PC-9 (cell line): ENCODE data around the gene LRG1. TPM values are rescaled to one million over a fixed set of nuclear protein-coding genes. Genes with fewer than 3 reads are reported as not detected.

Experiments used
- BruUV-seq: library from RNA; stranded (reverse); fragments of 400-500 nt; replicated peaks from 2 replicates; lab custom pipeline; 2021; lab: Mats Ljungman, UMichigan
- CTCF ChIA-PET: fragments of 300-600 bp; sonication (Branson Sonifier 250); formaldehyde crosslinking; loops from one replicate; lab custom pipeline; 2022; ENCODE audit warnings: antibody characterized with exemption; lab: Charles Lee
- POLR2A ChIA-PET: fragments of 300-600 bp; sonication (Branson Sonifier 250); formaldehyde crosslinking; loops from one replicate; lab custom pipeline; 2022; ENCODE audit warnings: antibody characterized with exemption; ENCODE audit not compliant: unreplicated experiment; lab: Charles Lee
- DNase-seq, 2 experiments: peaks; one replicate each; pipeline versions ENCODE4 v3.0.0 to v3.0.0-alpha.2; 2015 to 2022; ENCODE audit warnings: mixed read lengths in 1 of 2
- H2AFZ ChIP-seq: fragments of 200-600 bp; sonication (generic); 2 replicates; pipeline ENCODE4 v1.8.1; 2017; ENCODE audit warnings: antibody characterized with exemption
- H3F3A ChIP-seq: fragments of 200-600 bp; sonication (generic); 2 replicates; pipeline ENCODE4 v1.8.1; 2017; ENCODE audit warnings: antibody characterized with exemption, mild to moderate bottlenecking, low read depth; ENCODE audit not compliant: insufficient read depth
- H3K27ac ChIP-seq: fragments of 200-600 bp; sonication (generic); 2 replicates; pipeline ENCODE4 v1.6.1; 2016; ENCODE audit warnings: mixed run types
- H3K27me3 ChIP-seq: fragments of 200-600 bp; sonication (generic); 2 replicates; pipeline ENCODE4 v1.6.1; 2016; ENCODE audit warnings: low read depth, mixed run types; ENCODE audit not compliant: insufficient read depth
- H3K36me3 ChIP-seq: fragments of 200-600 bp; sonication (generic); 2 replicates; pipeline ENCODE4 v1.6.1; 2016; ENCODE audit warnings: low read depth, mixed run types
- H3K4me1 ChIP-seq: fragments of 200-600 bp; sonication (generic); replicated peaks from 2 replicates; pipeline ENCODE4 v1.6.1; 2016; ENCODE audit warnings: mixed run types; ENCODE audit not compliant: insufficient read depth
- H3K4me2 ChIP-seq: fragments of 200-600 bp; sonication (generic); 2 replicates; pipeline ENCODE4 v1.6.1; 2017; ENCODE audit warnings: mixed run types
- H3K4me3 ChIP-seq: fragments of 200-600 bp; sonication (generic); 2 replicates; pipeline ENCODE4 v1.6.1; 2016; ENCODE audit warnings: mixed run types
- H3K79me2 ChIP-seq: fragments of 200-600 bp; sonication (generic); 2 replicates; pipeline ENCODE4 v1.6.1; 2017; ENCODE audit warnings: low read depth, mixed run types
- H3K9me2 ChIP-seq: fragments of 200-600 bp; sonication (generic); 2 replicates; pipeline ENCODE4 v1.8.1; 2017; ENCODE audit warnings: mild to moderate bottlenecking; ENCODE audit not compliant: insufficient read depth
- H3K9me3 ChIP-seq: fragments of 200-600 bp; sonication (generic); 2 replicates; pipeline ENCODE4 v1.8.1; 2016; ENCODE audit warnings: low read depth; ENCODE audit not compliant: insufficient read depth
- H4K20me1 ChIP-seq: fragments of 200-600 bp; sonication (generic); 2 replicates; pipeline ENCODE4 v1.8.1; 2017; ENCODE audit not compliant: insufficient read depth
- CTCF ChIP-seq: fragments of 200-600 bp; sonication (generic); conservative IDR thresholded peaks from 2 replicates; pipeline ENCODE4 v1.6.1; 2017; ENCODE audit warnings: mixed run types, antibody characterized with exemption, mild to moderate bottlenecking, moderate library complexity
- EZH2 ChIP-seq: fragments of 200-600 bp; sonication (generic); IDR thresholded peaks from 2 replicates; pipeline ENCODE4 v1.8.0; 2017; ENCODE audit warnings: antibody characterized with exemption, low read depth
- intact Hi-C: fragments of 100-400 bp; cut with micrococcal nuclease; formaldehyde crosslinking; loops from one replicate; pipeline ENCODE4 v1.10.0; 2022; ENCODE audit not compliant: unreplicated experiment
- total RNA-seq: library from RNA; stranded (reverse); gene quantifications from 2 replicates; pipeline ENCODE4 v1.2.3, GENCODE V29; 2021

LRG1 gene
- total RNA-seq, 1 experiment from 2014 or later: 25.6 TPM

- no peak for DNase-seq
- CTCF ChIA-PET: no interaction called here
Measured at GRCh38 chr19:4496304-4496703, 43.5 kb downstream of the LRG1 start.

GRCh38 chr19:4495471-4495870 is 44.4 kb downstream of the LRG1 start:
- Histone ChIP-seq H3K9me2 (no peaks in the 10 kb centered on the region), H3K4me3 (no peak overlapping the region), H2AFZ (no peak overlapping the region), H3K4me2 (no peak overlapping the region), H3K27me3 (no peaks in the 10 kb centered on the region), H3F3A (no peaks in the 10 kb centered on the region), H3K27ac (no peak overlapping the region), H3K36me3 (no peaks in the 10 kb centered on the region; the same call in 1 of the 2 replicates), H3K4me1 (no peaks in the 10 kb centered on the region), H3K79me2 (no peaks in the 10 kb centered on the region), H4K20me1 (no peaks in the 10 kb centered on the region), H3K9me3 (no peaks in the 10 kb centered on the region)
- ChIA-PET POLR2A (no interaction called here), CTCF (no interaction called here)
- BruUV-seq: no TSS peak
- TF ChIP-seq CTCF (0 out of 2 replicates have a peak, but pooled peaks have one; percentile 27), EZH2 (no peak)
- intact Hi-C loops: no loop called here
- DNase-seq: no peak

More at GRCh38 chr19:4496304-4496703, 43.5 kb downstream of the LRG1 start:
- Histone ChIP-seq H3K9me2 (no peaks in the 10 kb centered on the region), H3K4me1 (no peaks in the 10 kb centered on the region), H3K79me2 (no peaks in the 10 kb centered on the region), H3K27ac (no peak overlapping the region), H3K9me3 (no peaks in the 10 kb centered on the region), H3K36me3 (no peaks in the 10 kb centered on the region; the same call in 1 of the 2 replicates), H3K4me3 (no peak overlapping the region), H3K27me3 (no peaks in the 10 kb centered on the region), H3F3A (no peaks in the 10 kb centered on the region), H2AFZ (no peak overlapping the region), H4K20me1 (no peaks in the 10 kb centered on the region), H3K4me2 (no peak overlapping the region)
- intact Hi-C loops: no loop called here
- POLR2A ChIA-PET: no interaction called here
- no peak for TF ChIP-seq EZH2
- no peak for TF ChIP-seq CTCF
- BruUV-seq: no TSS peak

GRCh38 chr19:4494691-4495064 is 45.2 kb downstream of the LRG1 start:
- DNase-seq: no peak
- Histone ChIP-seq H3K27me3 (no peaks in the 10 kb centered on the region), H3K27ac (no peak overlapping the region), H3K4me2 (no peak overlapping the region), H3K79me2 (no peaks in the 10 kb centered on the region), H3F3A (no peaks in the 10 kb centered on the region), H4K20me1 (no peaks in the 10 kb centered on the region), H2AFZ (no peak overlapping the region), H3K4me3 (no peak overlapping the region), H3K9me2 (no peaks in the 10 kb centered on the region), H3K36me3 (no peaks in the 10 kb centered on the region; the same call in 1 of the 2 replicates), H3K9me3 (no peaks in the 10 kb centered on the region), H3K4me1 (no peaks in the 10 kb centered on the region)
- no TSS peak for BruUV-seq
- intact Hi-C loops: no loop called here
- POLR2A ChIA-PET: no interaction called here
- TF ChIP-seq CTCF: no peak
- CTCF ChIA-PET: no interaction called here
